HG03060 (cell line): Measurements from ENCODE around the gene ZBTB46.
"Not testable (repeated sequence)": the region's sequence is repeated elsewhere in the genome, so short reads cannot be mapped to it uniquely, and the experiment has no call there.

Experiments used
- ATAC-seq: cut with Tn5 transposase; IDR thresholded peaks from one replicate; pipeline ENCODE4 v1.9.1; 2021; ENCODE audit warnings: low read depth, moderate number of reproducible peaks; ENCODE audit not compliant: unreplicated experiment

ZBTB46 gene

DNA sequence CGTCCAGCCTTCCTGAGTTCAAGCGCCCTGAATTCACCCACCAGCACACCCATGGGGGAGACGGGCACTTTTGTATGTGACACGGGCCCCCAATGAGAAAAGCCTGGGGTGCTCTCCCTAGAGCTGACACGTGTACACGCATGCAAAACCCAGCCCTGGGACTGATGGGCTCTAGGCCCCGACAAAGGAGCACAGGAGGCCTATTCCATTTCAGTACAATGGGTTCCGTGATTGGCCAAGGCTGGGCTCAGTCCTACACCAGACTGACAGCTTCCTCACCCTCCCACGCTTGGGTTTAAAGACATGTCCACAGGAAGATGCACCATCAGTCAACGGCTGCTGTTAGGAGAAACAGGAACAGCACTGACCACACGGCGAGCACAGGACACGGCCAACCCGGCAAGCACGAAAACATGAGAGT lies 8.8 kb downstream of the ZBTB46 start:
- ATAC-seq = no peak

DNA sequence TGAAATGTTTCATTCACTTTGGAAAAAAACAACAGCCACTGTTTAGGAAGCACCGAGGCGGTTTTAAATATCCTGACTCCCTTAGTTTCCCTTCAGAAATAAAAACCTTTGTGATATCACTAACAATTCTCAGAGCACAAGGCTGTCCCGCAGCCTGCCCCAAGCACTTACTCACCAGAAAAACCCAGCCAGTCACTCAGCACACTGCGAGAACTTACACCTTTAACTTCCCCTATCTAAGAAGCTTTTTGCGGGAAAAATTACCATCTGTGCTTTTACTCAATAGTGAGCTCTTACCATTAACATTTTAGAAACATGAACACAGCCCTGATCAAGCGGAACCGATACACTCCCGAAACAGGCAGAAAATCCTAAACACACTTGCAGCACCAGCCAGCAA lies 9.3 kb downstream of the ZBTB46 start:
- no peak for ATAC-seq

GRCh38 chr20:63819224-63819921 lies 11.7 kb downstream of the ZBTB46 start:
- ATAC-seq = no peak

DNA sequence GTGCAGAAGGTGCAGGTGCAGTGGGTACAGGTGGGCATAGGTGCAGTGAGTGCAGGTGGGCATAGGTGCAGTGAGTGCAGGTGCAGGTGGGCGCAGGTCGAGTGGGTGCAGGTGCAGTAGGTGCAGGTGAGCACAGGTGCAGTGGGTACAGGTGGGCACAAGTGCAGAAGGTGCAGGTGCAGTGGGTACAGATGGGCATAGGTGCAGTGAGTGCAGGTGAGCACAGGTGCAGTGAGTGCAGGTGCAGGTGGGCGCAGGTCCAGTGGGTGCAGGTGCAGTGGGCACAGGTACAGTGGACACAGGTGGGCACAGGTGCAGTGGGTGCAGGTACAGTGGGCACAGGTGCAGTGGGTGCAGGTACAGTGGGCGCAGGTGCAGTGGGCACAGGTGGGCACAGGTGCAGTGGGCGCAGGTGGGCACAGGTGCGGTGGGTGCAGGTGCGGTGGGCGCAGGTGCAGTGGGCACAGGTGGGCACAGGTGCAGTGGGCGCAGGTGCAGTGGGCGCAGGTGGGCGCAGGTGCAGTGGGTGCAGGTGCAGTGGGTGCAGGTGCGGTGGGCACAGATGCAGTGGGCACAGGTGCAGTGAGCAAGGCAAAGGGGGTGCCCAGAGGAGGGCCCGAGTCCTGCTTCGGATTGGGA lies 15.3 kb downstream of the ZBTB46 start:
- no peak for ATAC-seq

- no peak for ATAC-seq
Measured at GRCh38 chr20:63814891-63815614, 16.0 kb downstream of the ZBTB46 start.

DNA sequence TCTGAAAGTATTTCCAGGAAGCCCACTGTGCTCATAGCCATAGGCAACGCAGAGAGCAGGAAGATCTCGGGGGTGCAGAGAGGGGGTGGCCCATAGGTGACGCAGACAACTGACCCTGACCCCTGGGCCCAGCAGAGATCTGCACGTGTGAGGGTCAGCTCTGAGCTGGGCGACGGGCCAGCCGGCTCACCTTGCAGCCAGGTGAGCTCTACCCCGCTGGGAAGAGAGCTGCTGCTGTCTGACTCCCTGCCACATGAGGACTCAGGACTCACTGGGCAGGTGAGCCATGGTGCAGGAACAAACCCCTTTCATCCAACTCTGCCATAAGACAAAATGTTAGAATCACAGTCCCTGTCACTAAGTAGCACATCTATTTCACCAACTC lies 19.6 kb downstream of the ZBTB46 start:
- ATAC-seq = no peak

DNA sequence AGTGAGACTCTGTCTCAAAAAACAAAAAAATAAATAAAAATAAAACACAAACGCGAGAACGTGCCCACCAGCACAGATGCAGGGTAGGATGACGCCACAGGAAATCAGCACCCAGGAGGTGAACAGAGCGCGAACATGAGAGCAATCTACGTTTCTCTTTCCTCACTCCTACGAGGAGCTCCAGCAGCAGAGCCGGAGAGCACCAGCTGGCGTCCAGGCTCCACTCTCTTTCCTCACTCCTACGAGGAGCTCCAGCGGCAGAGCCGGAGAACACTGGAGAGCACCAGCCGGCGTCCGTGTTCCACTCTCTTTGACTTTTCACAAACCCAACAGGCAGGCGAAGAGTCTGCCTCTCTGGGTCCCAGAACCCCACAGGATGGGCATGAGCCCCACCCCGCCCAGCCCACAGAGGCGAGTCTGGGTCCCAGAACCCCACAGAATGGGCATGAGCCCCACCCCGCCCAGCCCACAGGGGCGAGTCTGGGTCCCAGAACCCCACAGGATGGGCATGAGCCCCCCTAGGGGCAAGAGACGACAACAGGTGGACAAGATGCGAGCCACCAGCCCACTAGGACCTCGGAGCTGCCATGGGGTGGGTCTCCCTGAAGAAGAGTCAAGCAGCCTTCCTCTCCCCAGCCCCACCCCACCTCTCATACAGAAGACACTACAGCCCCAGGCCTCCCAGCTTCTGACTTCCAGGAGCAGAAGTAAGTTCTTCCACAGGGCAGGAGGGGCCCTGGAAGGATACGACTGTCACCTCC lies 20.2 kb downstream of the ZBTB46 start:
- no peak for ATAC-seq

- ATAC-seq = no peak
Measured at GRCh38 chr20:63809856-63810255, 21.2 kb downstream of the ZBTB46 start.

- ATAC-seq = no peak
Measured at GRCh38 chr20:63808964-63809674, 21.9 kb downstream of the ZBTB46 start.

- ATAC-seq = no peak
Measured at GRCh38 chr20:63808145-63808724, 22.8 kb downstream of the ZBTB46 start.

- no peak for ATAC-seq
Measured at GRCh38 chr20:63807654-63808053, 23.4 kb downstream of the ZBTB46 start.

GRCh38 chr20:63804308-63804636 lies 26.8 kb downstream of the ZBTB46 start:
- ATAC-seq = no peak

DNA sequence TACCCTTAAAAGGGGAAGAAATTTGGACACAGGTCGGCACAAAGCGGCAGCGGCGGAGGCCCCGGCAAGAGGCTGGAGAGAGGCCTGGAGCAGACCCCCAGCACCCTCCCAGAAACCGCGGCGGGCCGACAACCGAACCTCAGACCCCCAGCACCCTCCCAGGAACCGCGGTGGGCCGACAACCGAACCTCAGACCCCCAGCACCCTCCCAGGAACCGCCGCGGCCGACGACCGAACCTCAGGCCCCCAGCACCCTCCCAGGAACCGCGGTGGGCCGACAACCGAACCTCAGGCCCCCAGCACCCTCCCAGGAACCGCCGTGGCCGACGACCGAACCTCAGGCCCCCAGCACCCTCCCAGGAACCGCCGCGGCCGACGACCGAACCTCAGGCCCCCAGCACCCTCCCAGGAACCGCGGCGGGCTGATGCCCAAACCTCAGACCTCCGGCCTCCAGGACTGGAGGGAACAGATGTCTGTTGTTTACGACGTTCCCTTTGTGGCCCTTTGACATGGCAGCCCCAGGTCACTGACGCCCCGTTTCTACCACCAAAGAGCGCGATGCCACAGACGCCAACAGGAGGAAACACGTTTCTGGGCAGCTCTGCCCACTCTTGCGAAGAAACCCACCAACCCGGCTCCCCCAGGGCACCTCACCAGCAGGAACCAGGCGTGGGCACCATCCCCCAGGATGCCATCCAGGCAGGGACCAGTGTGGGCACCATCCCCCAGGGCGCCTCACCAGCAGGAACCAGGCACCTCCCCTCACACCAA lies 28.4 kb downstream of the ZBTB46 start:
- ATAC-seq = no peak

- ATAC-seq = not testable (repeated sequence)
Measured at GRCh38 chr20:63801174-63801573, 29.9 kb downstream of the ZBTB46 start.

GRCh38 chr20:63800411-63800810 lies 30.7 kb downstream of the ZBTB46 start:
- not testable (repeated sequence) for ATAC-seq

DNA sequence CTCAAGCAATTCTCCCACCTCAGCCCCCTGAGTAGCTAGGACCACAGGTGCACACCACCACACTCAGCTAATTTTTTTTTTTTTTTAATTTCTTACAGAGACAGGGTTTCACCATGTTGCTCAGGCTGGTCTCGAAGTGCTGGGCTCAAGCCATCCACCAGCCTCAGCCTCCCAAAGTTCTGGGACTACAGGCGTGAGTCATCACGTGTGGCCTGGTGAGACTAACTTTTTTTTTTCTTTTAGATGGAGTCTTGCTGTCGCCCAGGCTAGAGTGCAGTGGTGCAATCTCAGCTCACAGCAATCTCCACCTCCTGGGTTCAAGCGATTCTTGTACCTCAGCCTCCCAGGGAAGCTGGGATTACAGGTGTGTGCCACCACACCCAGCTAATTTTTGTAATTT lies 31.9 kb downstream of the ZBTB46 start:
- ATAC-seq = not testable (repeated sequence)

DNA sequence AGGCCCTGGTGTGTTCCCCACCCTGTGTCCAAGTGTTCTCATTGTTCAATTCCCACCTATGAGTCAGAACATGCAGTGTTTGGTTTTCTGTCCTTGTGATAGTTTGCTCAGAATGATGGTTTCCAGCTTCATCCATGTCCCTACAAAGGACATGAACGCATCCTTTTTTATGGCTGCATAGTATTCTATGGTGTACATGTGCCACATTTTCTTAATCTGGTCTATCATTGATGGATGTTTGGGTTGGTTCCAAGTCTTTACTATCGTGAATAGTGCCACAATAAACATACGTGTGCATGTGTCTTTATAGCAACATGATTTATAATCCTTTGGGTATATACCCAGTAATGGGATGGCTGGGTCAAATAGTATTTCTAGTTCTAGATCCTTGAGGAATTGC lies 33.9 kb downstream of the ZBTB46 start:
- ATAC-seq = not testable (repeated sequence)

DNA sequence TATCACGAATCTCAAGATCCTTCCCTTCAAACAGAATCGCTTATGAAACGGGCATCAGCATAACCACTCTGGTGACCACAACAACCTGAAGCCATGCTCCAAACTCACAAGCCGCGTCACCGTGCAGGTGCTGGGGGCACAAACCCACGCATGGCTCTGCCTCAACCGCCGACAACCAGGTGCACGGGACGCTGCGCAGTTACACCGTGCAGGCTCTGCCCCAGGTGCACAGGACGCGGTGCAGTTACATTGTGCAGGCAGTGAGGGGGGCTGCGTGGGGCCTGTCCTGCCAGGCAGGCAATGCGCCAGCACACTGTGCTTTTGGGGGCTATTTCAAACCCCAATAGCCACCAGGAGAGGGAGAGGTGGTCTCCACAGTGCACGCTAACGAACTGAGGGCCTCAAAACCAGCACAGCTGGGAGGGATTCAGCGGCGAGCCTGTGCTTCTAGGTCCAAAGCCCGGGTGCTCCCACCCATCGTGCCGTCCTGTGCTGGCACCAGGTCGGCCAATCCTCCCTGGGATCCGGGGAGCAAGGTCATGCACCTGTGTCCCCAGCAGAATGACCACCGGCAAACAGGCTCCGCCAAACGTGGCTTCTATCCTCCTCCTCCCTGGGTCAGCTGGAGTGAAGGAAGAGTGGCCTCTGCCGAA lies 35.8 kb downstream of the ZBTB46 start:
- ATAC-seq = no peak

- ATAC-seq = no peak
Measured at GRCh38 chr20:63794614-63795013, 36.5 kb downstream of the ZBTB46 start.
